ENCODE measurements around the gene SYNM. TPM values are rescaled to one million over a fixed set of nuclear protein-coding genes. Genes with fewer than 3 reads are reported as not detected.
"Not testable (repeated sequence)": the region's sequence is repeated elsewhere in the genome, so short reads cannot be mapped to it uniquely, and the experiment has no call there.

SYNM gene
- 5.9 and 6.0 TPM in 2 replicates for polyA plus RNA-seq (2014; cell fraction: cytosol; rRNA removed)
- 14.7 and 23.6 TPM in 2 replicates for polyA plus RNA-seq (2014; cell fraction: nucleus; rRNA removed)

- peak; percentile 86 for DNase-seq (ENCODE audit: low spot score)
Observed at GRCh38 chr15:99104788-99105513, at the start of gene SYNM. Gene SYNM, plus strand, starts transcription at chr15:99105080. Its CDS starts 120 bp downstream, at chr15:99105200.

GRCh38 chr15:99055555-99056134, 49.2 kb upstream of the SYNM start:
- DNase-seq (ENCODE audit: low spot score) = no peak

- no peak for DNase-seq (ENCODE audit: low spot score)
Observed at GRCh38 chr15:99057020-99057419, 47.9 kb upstream of the SYNM start.

- DNase-seq (ENCODE audit: low spot score) = no peak
Observed at GRCh38 chr15:99057697-99058420, 47.0 kb upstream of the SYNM start.

GRCh38 chr15:99058421-99058870, 46.4 kb upstream of the SYNM start:
- DNase-seq (ENCODE audit: low spot score) = no peak

- peak; percentile 65 for DNase-seq (ENCODE audit: low spot score)
Observed at GRCh38 chr15:99059010-99059981, 45.6 kb upstream of the SYNM start.

GRCh38 chr15:99060186-99060585, 44.7 kb upstream of the SYNM start:
- not testable (repeated sequence) for DNase-seq (ENCODE audit: low spot score)

GRCh38 chr15:99062226-99062625, 42.7 kb upstream of the SYNM start:
- DNase-seq (ENCODE audit: low spot score) = no peak

GRCh38 chr15:99068186-99068585, 36.7 kb upstream of the SYNM start:
- DNase-seq (ENCODE audit: low spot score) = no peak

- DNase-seq (ENCODE audit: low spot score) = no peak
Observed at GRCh38 chr15:99070208-99070607, 34.7 kb upstream of the SYNM start.

- DNase-seq (ENCODE audit: low spot score) = no peak
Observed at GRCh38 chr15:99071091-99071680, 33.7 kb upstream of the SYNM start.

- no peak for DNase-seq (ENCODE audit: low spot score)
Observed at GRCh38 chr15:99073008-99073717, 31.7 kb upstream of the SYNM start.

- DNase-seq (ENCODE audit: low spot score) = no peak
Observed at GRCh38 chr15:99074446-99074845, 30.4 kb upstream of the SYNM start.

- not testable (repeated sequence) for DNase-seq (ENCODE audit: low spot score)
Observed at GRCh38 chr15:99075059-99075652, 29.7 kb upstream of the SYNM start.

- no peak for DNase-seq (ENCODE audit: low spot score)
Observed at GRCh38 chr15:99076109-99076508, 28.8 kb upstream of the SYNM start.

- peak; percentile 71 for DNase-seq (ENCODE audit: low spot score)
Observed at GRCh38 chr15:99076555-99077308, 28.1 kb upstream of the SYNM start.

GRCh38 chr15:99082798-99083197, 22.1 kb upstream of the SYNM start:
- no peak for DNase-seq (ENCODE audit: low spot score)

GRCh38 chr15:99084965-99085364, 19.9 kb upstream of the SYNM start:
- no peak for DNase-seq (ENCODE audit: low spot score)
